GM18499 (cell line): Measurements from ENCODE around the gene RHOD.

Experiments used
- ATAC-seq: cut with Tn5 transposase; IDR thresholded peaks from one replicate; pipeline ENCODE4 v1.9.1; 2021; ENCODE audit warnings: moderate number of reproducible peaks; ENCODE audit not compliant: insufficient read depth, unreplicated experiment

RHOD gene

GRCh38 chr11:67113231-67113721 lies 56.6 kb downstream of the RHOD start:
- no peak for ATAC-seq

- no peak for ATAC-seq
Observed at GRCh38 chr11:67114275-67114896, 57.7 kb downstream of the RHOD start.

GRCh38 chr11:67116758-67117105 lies 60.1 kb downstream of the RHOD start:
- ATAC-seq, result no peak

GRCh38 chr11:67117176-67117575 lies 60.5 kb downstream of the RHOD start:
- no peak for ATAC-seq

GRCh38 chr11:67117672-67118180 lies 61.1 kb downstream of the RHOD start:
- no peak for ATAC-seq

- no peak for ATAC-seq
Observed at GRCh38 chr11:67118181-67118766, 61.6 kb downstream of the RHOD start.

- ATAC-seq, result no peak
Observed at GRCh38 chr11:67118801-67119584, 62.3 kb downstream of the RHOD start, which contains the start of gene KDM2A. Gene KDM2A (plus strand): TSS chr11:67119263. CDS start chr11:67121317, 2,054 bp downstream.

GRCh38 chr11:67119585-67120391 lies 63.1 kb downstream of the RHOD start:
- no peak for ATAC-seq

- ATAC-seq, result no peak
Observed at GRCh38 chr11:67120456-67120855, 63.8 kb downstream of the RHOD start.

GRCh38 chr11:67120881-67121710 lies 64.4 kb downstream of the RHOD start:
- no peak for ATAC-seq
